Measurements from ENCODE around the gene ANO6.

DNA sequence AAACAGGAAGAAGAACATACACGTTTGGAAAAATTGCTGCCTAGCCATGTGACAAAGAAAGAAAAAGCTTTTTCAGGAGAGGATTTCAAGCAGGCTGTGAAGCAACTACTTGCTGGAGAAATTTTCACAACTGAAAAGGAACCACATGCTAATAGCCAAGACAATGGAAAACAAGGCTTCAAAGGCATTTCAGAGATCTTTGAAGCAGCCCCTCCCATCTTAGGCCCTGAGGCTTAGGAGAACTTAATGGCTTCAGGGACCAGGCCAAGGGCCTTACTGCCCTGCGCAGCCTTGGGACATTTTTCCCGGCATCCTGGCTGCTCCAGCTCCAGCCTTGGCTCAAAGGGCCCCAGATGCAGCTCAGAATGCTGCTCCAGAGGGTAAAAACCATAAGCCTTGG, 257.7 kb downstream of the ANO6 start:
- TF ChIP-seq POLR2AphosphoS5 (IDR thresholded peaks at IDR 0.05) = no peak
- TF ChIP-seq, protein P1, sequence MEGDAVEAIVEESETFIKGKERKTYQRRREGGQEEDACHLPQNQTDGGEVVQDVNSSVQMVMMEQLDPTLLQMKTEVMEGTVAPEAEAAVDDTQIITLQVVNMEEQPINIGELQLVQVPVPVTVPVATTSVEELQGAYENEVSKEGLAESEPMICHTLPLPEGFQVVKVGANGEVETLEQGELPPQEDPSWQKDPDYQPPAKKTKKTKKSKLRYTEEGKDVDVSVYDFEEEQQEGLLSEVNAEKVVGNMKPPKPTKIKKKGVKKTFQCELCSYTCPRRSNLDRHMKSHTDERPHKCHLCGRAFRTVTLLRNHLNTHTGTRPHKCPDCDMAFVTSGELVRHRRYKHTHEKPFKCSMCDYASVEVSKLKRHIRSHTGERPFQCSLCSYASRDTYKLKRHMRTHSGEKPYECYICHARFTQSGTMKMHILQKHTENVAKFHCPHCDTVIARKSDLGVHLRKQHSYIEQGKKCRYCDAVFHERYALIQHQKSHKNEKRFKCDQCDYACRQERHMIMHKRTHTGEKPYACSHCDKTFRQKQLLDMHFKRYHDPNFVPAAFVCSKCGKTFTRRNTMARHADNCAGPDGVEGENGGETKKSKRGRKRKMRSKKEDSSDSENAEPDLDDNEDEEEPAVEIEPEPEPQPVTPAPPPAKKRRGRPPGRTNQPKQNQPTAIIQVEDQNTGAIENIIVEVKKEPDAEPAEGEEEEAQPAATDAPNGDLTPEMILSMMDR (IDR thresholded peaks at IDR 0.05) = no peak
- TF ChIP-seq POLR2A (IDR thresholded peaks at IDR 0.05) = no peak
- TF ChIP-seq EP300 (IDR thresholded peaks at IDR 0.05) = no peak
